ENCODE data around the gene RHOG. TPM values are rescaled to one million over a fixed set of nuclear protein-coding genes. Genes with fewer than 3 reads are reported as not detected.
"Not testable (repeated sequence)": the region's sequence is repeated elsewhere in the genome, so short reads cannot be mapped to it uniquely, and the experiment has no call there.

RHOG gene
- total and polyA plus RNA-seq, 9 donors, result 23.3 to 49.2 (median 39.6) TPM

GRCh38 chr11:3816673-3817072 lies 24.1 kb downstream of the RHOG start:
- Histone ChIP-seq H3K9me3 (no peaks in the 10 kb centered on the region), H3K27me3 (no peaks in the 10 kb centered on the region), H3K27ac (no peak overlapping the region), H3K36me3 (no peaks in the 10 kb centered on the region), H3K4me1 (ENCODE audit: insufficient read depth) (no peaks in the 10 kb centered on the region), H3K4me3 (no peak overlapping the region)
- no peak for DNase-seq
- 83 to 86% (median 83%) methylated on average over 2 of the region's 2 CpGs for whole genome bisulfite sequencing, 3 donors
- TF ChIP-seq POLR2A (IDR thresholded peaks at IDR 0.05) (no peak), EP300 (IDR thresholded peaks at IDR 0.05) (no peak), CTCF (IDR thresholded peaks at IDR 0.05) (no peak)
- intact Hi-C loops (cut with DNase I), result no loop called here

GRCh38 chr11:3815845-3816244 lies 24.9 kb downstream of the RHOG start:
- Histone ChIP-seq H3K27me3 (no peaks in the 10 kb centered on the region), H3K9me3 (no peaks in the 10 kb centered on the region), H3K36me3 (no peaks in the 10 kb centered on the region), H3K4me3 (no peak overlapping the region), H3K27ac (no peak overlapping the region), H3K4me1 (ENCODE audit: insufficient read depth) (no peaks in the 10 kb centered on the region)
- no peak for DNase-seq
- WGBS, 3 donors, result 53 to 66% (median 62%) methylated on average over 4 of the region's 4 CpGs
- no peak for TF ChIP-seq CTCF (IDR thresholded peaks at IDR 0.05)
- no peak for TF ChIP-seq EP300 (IDR thresholded peaks at IDR 0.05)
- TF ChIP-seq POLR2A (IDR thresholded peaks at IDR 0.05), result no peak
- intact Hi-C loops (cut with DNase I), result no loop called here

DNA sequence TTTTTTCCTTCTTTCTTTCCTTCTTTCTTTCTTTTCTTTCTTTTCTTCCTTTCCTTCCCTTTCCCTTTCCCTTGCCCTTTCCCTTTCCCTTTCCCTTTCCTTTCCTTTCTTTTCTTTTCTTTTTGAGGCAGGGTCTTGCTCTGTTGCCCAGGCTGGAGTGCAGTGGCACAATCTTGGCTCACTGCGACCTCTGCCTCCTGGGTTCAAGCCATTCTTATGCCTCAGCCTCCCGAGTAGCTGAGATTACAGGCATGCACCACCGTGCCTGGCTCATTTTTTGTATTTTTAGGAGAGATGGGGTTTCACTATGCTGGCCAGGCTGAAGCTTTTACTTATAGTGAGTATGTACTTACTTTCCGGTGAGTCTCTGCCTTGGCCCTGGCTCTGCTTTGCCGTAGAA lies 25.9 kb downstream of the RHOG start:
- H3K36me3 ChIP-seq; H3K4me3 ChIP-seq; DNase-seq; intact Hi-C loops (cut with DNase I); H3K27me3 ChIP-seq; H3K27ac ChIP-seq; H3K9me3 ChIP-seq; H3K4me1 ChIP-seq (ENCODE audit: insufficient read depth): not testable (repeated sequence)
- WGBS, 3 donors, result 96 to 99% (median 96%) methylated on average over 5 of the region's 5 CpGs

DNA sequence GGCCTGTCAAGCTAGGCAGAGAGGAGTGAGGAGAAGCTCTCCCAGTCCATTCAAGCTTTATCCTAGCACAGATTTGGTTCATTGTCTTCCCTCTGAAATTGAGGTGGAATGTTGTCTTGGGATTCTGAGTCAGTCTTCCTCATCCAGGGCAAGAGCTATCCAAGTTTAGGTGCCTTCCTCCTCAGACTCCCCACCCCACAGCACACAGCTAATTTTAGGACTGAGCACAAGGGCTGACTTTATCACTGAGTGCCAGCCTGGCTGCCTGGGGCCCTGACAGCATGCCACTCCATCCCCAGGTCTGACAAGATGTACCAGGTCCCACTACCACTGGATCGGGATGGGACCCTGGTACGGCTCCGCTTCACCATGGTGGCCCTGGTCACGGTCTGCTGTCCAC lies 29.8 kb downstream of the RHOG start:
- Histone ChIP-seq H3K4me3 (no peak overlapping the region), H3K9me3 (no peaks in the 10 kb centered on the region), H3K4me1 (ENCODE audit: insufficient read depth) (peaks cover 3% of the 10 kb centered on the region), H3K27me3 (no peaks in the 10 kb centered on the region), H3K27ac (no peak overlapping the region), H3K36me3 (no peaks in the 10 kb centered on the region)
- WGBS, 3 donors, result 95 to 100% (median 99%) methylated on average over 4 of the region's 4 CpGs
- no peak for DNase-seq
- TF ChIP-seq EP300 (IDR thresholded peaks at IDR 0.05), result no peak
- no peak for TF ChIP-seq POLR2A (IDR thresholded peaks at IDR 0.05)
- no peak for TF ChIP-seq CTCF (IDR thresholded peaks at IDR 0.05)
- intact Hi-C loops (cut with DNase I), result no loop called here

DNA sequence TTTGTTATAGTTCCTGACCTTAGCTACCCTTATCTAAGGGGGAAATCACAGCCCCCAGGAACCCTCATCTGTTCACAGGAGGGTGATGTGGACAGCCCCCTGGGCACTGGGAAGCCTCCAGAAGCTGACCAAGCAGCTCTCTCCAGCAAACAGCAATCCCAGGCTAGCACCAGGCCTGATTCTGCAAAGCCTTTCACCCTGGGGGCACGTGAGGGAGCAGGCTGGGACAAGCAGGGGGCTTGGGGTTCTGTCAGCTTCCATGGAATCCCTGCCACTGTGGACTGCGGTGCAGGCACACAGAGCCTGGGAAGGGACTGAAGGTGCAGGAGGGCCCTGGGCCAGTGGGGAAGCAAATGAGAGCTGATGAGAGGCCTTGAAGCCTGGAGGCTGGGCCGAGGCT lies 30.3 kb downstream of the RHOG start:
- TF ChIP-seq CTCF (IDR thresholded peaks at IDR 0.05) (no peak), EP300 (IDR thresholded peaks at IDR 0.05) (no peak), POLR2A (IDR thresholded peaks at IDR 0.05) (no peak)
- H3K9me3 ChIP-seq, result no peaks in the 10 kb centered on the region
- peaks cover 3% of the 10 kb centered on the region for H3K4me1 ChIP-seq (ENCODE audit: insufficient read depth)
- intact Hi-C loops (cut with DNase I), result no loop called here
- H3K4me3 ChIP-seq, result no peak overlapping the region
- DNase-seq, result no peak
- whole genome bisulfite sequencing, 3 donors, result 81 to 92% (median 87%) methylated on average over 3 of the region's 3 CpGs
- H3K36me3 ChIP-seq, result no peaks in the 10 kb centered on the region
- H3K27ac ChIP-seq, result no peak overlapping the region
- H3K27me3 ChIP-seq, result no peaks in the 10 kb centered on the region
